ENCODE measurements around the gene DEPDC1.

DNA sequence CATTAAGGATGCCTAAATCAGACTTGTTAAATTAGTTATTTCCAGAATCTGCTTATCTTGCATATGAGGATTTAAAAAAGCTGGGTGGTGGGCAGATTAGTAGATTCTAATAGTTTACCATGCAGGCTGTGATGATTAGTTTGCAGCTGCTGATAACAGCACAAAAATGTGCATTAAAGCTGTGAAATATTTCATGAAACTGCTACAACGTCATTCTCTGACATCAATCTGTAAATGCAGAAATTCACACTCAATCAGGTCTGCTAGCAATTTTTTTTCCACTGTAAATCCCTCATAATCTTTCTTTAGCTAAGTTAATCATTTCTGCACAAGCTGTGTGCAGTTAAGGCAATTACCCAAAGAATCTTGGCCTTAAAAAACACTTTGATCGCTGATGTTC lies 37.8 kb downstream of the DEPDC1 start:
- no peak for TF ChIP-seq NFE2L2 (conservative IDR thresholded peaks at IDR 0.05; ENCODE audit: low read length)
- TF ChIP-seq GATA3 (IDR thresholded peaks at IDR 0.05; ENCODE audit: borderline replicate concordance), result no peak
- no peak for TF ChIP-seq POLR2A (IDR thresholded peaks at IDR 0.05; ENCODE audit: low read length)
- no peak for TF ChIP-seq SMC3 (IDR thresholded peaks at IDR 0.05)
- TF ChIP-seq MYC (IDR thresholded peaks at IDR 0.05; ENCODE audit: borderline replicate concordance, low read length), result no peak

All from A549 (cell line).